Measurements from ENCODE around the gene LSM2. TPM values are rescaled to one million over a fixed set of nuclear protein-coding genes. Genes with fewer than 3 reads are reported as not detected.

The LSM2 gene
- total and polyA plus RNA-seq, 2 donors from 2014 or later, result 41.6 to 70.6 TPM

GRCh38 chr6:31837369-31838113 is 30.8 kb upstream of the LSM2 start:
- peaks cover 4 to 21% (median 17%) of the 10 kb centered on the region in 3 donors for H3K4me1 ChIP-seq (ENCODE audit: control insufficient read depth in 2 of 3, insufficient read depth in 2 of 3, low read depth in 1 of 3, low read length in 3 of 3)
- peak overlapping the region in 2 of 3 donors; percentile 23 to 95 for H3K9ac ChIP-seq (ENCODE audit: low read length in 3 of 3)
- H3K9me3 ChIP-seq (ENCODE audit: control insufficient read depth in 2 of 3, insufficient read depth in 1 of 3, low read length in 3 of 3), result no peaks in the 10 kb centered on the region
- peak in 1 of 5 donors; percentile 22 for DNase-seq
- no peaks in the 10 kb centered on the region for H3K27me3 ChIP-seq (ENCODE audit: control insufficient read depth, insufficient read depth, low read length)
- no peak for FAIRE-seq
- intact Hi-C loops (cut with DNase I), result no loop called here
- TF ChIP-seq CTCF (IDR thresholded peaks at IDR 0.05; ENCODE audit: borderline replicate concordance, extremely low read depth, insufficient read depth), result no peak
- H3K27ac ChIP-seq (ENCODE audit: low read depth in 2 of 2, low read length in 2 of 2), result peak overlapping the region in 1 of 2 donors; percentile 62
- peak overlapping the region; percentile 43 to 95 (median 57) for H3K4me3 ChIP-seq (ENCODE audit: low read length in 3 of 3)
- peaks cover 5 to 16% (median 16%) of the 10 kb centered on the region in 3 donors for H3K36me3 ChIP-seq (ENCODE audit: control insufficient read depth in 2 of 3, insufficient read depth in 3 of 3, low read length in 3 of 3)

GRCh38 chr6:31836474-31837368 is 30.0 kb upstream of the LSM2 start:
- intact Hi-C loops (cut with DNase I), result no loop called here
- peak overlapping the region; percentile 54 to 95 (median 90) for H3K4me3 ChIP-seq (ENCODE audit: low read length in 3 of 3)
- peak overlapping the region; percentile 60 to 62 for H3K27ac ChIP-seq (ENCODE audit: low read depth in 2 of 2, low read length in 2 of 2)
- H3K4me1 ChIP-seq (ENCODE audit: control insufficient read depth in 2 of 3, insufficient read depth in 2 of 3, low read depth in 1 of 3, low read length in 3 of 3), result peaks cover 4 to 21% (median 17%) of the 10 kb centered on the region in 3 donors
- H3K36me3 ChIP-seq (ENCODE audit: control insufficient read depth in 2 of 3, insufficient read depth in 3 of 3, low read length in 3 of 3), result peaks cover 5 to 16% (median 16%) of the 10 kb centered on the region in 3 donors
- TF ChIP-seq CTCF (IDR thresholded peaks at IDR 0.05; ENCODE audit: borderline replicate concordance, extremely low read depth, insufficient read depth), result no peak
- FAIRE-seq (no peak), DNase-seq (peak in 1 of 5 donors; percentile 13)
- H3K9me3 ChIP-seq (ENCODE audit: control insufficient read depth in 2 of 3, insufficient read depth in 1 of 3, low read length in 3 of 3), result no peaks in the 10 kb centered on the region
- peak overlapping the region; percentile 31 to 95 (median 63) for H3K9ac ChIP-seq (ENCODE audit: low read length in 3 of 3)
- no peaks in the 10 kb centered on the region for H3K27me3 ChIP-seq (ENCODE audit: control insufficient read depth, insufficient read depth, low read length)

GRCh38 chr6:31836047-31836473 is 29.3 kb upstream of the LSM2 start:
- Histone ChIP-seq H3K4me3 (ENCODE audit: low read length in 3 of 3) (peak overlapping the region; percentile 54 to 95 (median 90)), H3K4me1 (ENCODE audit: control insufficient read depth in 2 of 3, insufficient read depth in 2 of 3, low read depth in 1 of 3, low read length in 3 of 3) (peaks cover 4 to 21% (median 17%) of the 10 kb centered on the region in 3 donors), H3K27me3 (ENCODE audit: control insufficient read depth, insufficient read depth, low read length) (no peaks in the 10 kb centered on the region), H3K27ac (ENCODE audit: low read depth in 2 of 2, low read length in 2 of 2) (peak overlapping the region; percentile 60 to 62), H3K9me3 (ENCODE audit: control insufficient read depth in 2 of 3, insufficient read depth in 1 of 3, low read length in 3 of 3) (no peaks in the 10 kb centered on the region), H3K9ac (ENCODE audit: low read length in 3 of 3) (peak overlapping the region; percentile 31 to 95 (median 63)), H3K36me3 (ENCODE audit: control insufficient read depth in 2 of 3, insufficient read depth in 3 of 3, low read length in 3 of 3) (peaks cover 5 to 16% (median 16%) of the 10 kb centered on the region in 3 donors)
- peak in 2 of 5 donors; percentile 37 to 48 for DNase-seq
- no peak for TF ChIP-seq CTCF (IDR thresholded peaks at IDR 0.05; ENCODE audit: borderline replicate concordance, extremely low read depth, insufficient read depth)
- FAIRE-seq, result no peak
- intact Hi-C loops (cut with DNase I), result no loop called here

Data from kidney (tissue), 14 donors.